GM18861 (cell line): ENCODE results near the gene TADA2A.
"Not testable (repeated sequence)": the region's sequence is repeated elsewhere in the genome, so short reads cannot be mapped to it uniquely, and the experiment has no call there.

ENCODE experiments used
- ATAC-seq: cut with Tn5 transposase; IDR thresholded peaks from one replicate; pipeline ENCODE4 v1.9.1; 2021; ENCODE audit not compliant: unreplicated experiment

The TADA2A gene

DNA sequence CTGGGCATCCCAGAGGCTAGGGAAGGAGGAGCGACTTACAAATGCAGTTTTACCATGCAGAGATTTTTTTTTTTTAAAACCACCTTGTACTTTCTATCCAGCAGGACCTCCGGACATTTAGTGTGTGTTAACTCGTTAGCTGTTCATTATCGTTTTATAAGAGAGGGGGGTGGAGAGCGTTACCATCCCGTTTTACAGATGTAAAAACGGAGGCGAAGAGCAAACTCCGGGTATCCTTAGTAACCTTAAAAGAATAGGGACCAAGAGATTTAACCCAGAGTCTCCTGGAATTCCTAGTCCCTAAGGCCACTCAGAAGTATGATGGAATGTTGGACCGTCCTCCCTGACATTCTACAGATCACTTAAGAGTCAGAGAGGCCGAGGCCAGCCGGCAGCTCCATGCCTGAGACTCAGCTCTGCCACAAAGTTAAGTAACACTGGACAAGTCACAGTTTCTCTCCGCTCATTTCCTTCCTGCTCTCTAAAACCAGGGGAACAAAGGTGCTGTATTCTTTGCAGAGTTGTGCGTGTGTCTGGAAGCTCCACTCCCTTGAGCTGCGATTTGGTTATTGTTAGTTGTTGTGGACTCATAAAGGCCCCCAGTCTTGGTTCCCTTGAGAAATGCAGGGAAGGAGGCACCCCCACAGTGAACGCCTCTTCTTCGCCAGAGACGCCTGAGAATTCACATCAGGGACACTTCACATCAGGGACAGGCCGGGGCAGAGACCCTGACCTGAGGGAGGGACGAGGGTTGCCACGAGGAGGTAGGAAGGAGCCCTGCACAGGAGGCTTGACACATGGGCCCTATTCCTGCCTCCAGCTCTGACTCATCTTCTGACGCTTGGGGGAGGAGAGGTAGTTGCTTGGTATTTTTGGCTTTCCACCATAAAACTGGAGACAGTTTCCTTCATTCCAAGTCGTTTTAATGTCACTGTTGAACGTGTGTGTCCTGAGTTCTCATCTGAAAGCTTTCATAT lies 84.2 kb downstream of the TADA2A start:
- ATAC-seq, result no peak

GRCh38 chr17:37492167-37492566 lies 85.5 kb downstream of the TADA2A start:
- ATAC-seq, result no peak

DNA sequence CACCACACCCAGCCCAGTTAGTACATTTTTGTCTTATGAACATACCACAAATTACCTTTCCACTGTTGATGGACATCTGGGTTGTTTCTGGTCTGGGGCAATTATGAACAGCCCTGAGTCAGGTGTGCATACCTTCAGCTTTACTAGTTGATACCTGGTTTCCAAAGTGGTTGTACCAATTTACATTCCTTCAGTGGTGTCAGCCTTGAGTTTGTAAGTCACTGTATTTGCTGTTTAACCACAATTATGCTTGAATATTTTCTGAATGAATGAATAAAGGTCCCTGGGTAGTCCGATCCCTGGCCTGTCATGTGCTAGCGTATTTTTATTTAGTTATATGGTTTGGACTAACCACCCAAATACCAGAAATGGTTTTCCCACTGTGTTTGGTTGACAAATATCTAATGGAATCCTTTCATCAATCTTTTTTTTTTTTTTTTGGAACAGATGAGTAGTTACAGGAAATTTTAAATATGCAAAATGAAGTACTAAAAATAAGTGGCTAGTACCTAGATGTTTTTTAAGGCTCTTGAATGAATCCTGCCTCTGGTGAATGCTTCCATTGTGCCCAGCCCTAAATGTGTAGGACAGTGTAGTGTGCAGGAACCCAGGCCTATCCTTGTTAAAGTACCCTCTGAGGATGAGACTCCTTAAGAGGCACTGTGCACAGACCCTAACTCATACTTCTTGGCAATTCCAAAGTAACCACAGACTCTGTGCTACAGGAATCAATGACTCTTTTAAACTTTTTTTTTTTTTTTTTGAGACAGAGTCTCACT lies 86.8 kb downstream of the TADA2A start:
- ATAC-seq, result no peak

DNA sequence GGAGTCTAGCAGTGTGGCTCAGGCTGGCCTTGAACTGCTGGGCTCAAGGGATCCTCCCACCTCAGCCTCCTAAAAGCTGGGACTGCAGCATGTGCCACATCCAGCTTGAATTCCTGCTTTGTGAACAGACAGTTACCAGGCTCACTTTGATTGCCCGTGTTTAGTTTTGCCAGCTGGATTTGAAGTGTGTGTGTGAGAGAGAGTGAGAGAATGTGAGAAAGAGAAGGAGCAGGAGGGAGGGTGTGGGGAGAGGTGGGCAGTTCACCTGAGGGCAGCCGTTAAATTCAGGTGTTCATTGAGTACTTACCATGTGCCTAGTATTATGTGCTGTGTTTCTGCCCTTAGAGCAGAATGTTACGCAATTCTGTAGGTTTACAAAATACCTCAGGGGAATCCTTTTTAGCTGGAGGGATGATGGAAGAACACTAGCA lies 87.7 kb downstream of the TADA2A start:
- ATAC-seq, result no peak

DNA sequence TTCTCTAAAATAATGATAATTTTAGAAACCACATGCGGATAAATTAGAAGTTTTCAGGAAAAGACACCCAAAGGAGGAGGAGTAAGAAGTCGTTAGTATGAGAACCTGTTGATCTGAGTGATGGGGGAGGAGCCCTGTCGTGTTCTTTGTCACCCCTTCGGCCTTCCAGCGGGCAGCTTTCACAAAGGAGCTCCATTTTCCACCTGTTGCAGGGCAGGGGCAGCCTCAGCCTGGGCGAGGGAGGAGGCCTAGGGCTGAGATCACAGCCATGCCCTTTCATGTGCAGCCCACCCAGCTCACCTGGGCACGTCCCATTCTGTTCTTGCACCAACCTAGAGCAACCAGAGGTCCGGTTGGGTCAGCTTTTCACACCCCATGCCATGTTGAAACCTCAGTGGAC lies 88.3 kb downstream of the TADA2A start:
- no peak for ATAC-seq

DNA sequence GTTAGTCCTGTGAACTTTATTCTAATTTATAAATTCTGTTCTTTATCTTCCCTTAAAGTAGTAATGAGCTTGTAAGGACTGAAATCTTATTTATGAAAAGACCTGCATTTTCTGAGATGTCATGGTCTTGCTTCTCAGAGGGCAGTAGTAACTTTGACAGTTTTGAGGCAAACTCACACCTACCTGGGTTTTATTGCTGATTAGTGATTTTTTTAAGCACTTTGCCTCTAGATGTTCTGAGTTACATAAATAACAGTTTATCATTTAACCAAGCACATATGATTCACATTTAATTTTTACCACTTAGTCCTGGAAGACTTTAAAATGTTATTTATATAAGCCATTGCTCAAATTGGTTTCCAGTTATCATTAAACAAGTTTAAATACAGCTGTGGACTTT lies 93.7 kb downstream of the TADA2A start:
- no peak for ATAC-seq

DNA sequence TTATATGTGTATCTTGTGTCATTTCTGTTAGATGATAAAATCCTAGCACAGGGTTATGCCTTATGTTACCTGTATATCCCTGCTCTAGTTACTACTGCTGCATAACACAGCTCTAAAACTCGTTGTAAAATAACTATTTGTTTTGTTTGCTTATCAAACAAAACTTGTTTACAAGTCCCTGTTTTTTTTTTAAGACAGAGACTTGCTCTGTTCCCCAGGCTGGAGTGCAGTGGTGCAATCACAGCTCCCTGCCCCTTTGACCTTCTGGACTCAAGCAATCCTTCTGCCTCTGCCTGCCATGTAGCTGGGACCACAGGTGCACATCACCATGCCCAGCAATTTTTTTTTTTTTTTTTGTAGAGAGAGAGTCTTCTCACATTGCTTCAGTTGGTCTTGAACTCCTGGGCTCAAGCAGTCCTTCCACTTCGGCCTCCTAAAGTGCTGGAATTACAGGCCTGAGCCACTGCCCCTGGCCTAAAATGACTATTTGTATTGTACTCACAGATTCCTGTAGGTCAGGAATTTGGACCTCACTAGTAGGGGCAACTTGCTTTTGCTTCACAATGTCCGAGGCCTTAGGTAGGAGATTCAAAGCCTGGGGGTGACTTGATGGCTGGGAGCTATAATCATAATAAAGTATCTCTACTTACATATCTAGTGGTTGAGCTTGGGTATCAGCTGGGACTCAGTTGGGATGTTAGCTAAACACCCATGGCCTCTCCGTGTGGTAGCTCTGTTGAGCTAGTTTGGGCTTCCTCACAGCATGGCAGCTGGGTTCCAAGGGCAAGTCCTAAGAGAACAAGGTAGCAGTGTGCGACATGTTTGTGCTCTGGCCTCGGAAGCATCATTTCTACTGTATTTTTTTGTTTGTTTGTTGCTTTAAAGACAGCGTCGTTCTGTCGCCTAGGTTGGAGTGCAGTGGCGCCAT lies 95.6 kb downstream of the TADA2A start:
- no peak for ATAC-seq

- ATAC-seq, result no peak
These were observed 96.5 kb downstream of the TADA2A start for GRCh38 chr17:37503148-37503547.

GRCh38 chr17:37505333-37505732 lies 98.6 kb downstream of the TADA2A start:
- no peak for ATAC-seq

GRCh38 chr17:37506678-37507077 lies 100.0 kb downstream of the TADA2A start:
- no peak for ATAC-seq

GRCh38 chr17:37507111-37507510 lies 100.4 kb downstream of the TADA2A start:
- no peak for ATAC-seq

DNA sequence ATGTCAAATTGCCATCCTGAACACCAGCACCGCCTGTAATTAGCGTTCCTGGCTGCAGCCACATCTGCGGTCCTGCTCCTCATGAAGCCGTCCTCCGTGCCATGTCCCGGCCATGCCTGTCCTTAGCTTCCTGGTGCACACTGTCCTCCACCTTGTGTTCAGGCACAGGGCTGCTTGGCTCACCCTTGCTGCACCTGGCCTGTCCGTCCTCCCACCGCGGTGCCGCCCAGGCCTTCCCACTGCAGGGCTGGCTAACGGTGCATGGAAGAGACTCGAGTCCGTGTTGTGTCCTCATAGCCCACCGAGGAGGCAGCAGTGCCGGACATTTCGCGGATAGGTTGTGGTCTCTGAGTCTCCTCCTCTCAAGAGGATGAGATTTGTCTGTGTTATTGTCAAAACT lies 103.4 kb downstream of the TADA2A start:
- no peak for ATAC-seq

DNA sequence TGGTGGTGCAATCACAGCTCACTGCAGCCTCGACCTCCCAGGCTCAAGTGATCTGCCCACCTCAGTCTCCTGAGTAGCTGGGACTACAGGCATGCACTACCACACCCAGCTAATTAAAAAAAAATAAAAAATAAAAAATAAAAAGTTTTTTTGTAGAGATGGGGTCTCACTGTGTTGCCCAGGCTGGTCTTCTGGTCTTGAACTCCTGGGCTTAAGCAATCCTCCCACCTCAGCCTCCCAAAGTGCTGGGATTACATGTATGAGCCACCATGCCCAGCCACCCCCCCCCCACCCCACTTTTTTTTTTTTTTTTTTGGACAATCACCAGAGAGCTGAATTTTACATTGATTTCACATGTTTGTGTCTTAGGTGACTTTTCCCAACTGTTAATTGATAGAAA lies 105.0 kb downstream of the TADA2A start:
- ATAC-seq, result not testable (repeated sequence)

DNA sequence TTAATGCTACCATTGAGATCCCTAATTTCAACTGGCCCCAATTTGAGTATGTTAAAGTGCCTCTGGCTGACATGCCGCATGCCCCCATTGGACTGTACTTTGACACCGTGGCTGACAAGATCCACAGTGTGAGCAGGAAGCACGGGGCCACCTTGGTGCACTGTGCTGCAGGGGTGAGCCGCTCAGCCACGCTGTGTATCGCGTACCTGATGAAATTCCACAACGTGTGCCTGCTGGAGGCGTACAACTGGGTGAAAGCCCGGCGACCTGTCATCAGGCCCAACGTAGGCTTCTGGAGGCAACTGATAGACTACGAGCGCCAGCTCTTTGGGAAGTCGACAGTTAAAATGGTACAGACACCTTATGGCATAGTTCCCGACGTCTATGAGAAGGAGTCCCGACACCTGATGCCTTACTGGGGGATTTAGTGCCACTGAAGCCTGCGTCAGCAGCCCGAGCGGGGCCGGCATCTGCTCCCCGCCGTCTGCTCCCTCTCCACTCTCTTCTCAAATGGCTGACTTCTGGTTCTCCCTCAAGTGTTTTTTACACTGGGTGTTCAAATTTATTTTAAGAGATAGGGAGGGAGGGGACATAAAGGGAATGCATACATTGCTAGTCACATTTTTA lies 105.9 kb downstream of the TADA2A start:
- ATAC-seq, result no peak

DNA sequence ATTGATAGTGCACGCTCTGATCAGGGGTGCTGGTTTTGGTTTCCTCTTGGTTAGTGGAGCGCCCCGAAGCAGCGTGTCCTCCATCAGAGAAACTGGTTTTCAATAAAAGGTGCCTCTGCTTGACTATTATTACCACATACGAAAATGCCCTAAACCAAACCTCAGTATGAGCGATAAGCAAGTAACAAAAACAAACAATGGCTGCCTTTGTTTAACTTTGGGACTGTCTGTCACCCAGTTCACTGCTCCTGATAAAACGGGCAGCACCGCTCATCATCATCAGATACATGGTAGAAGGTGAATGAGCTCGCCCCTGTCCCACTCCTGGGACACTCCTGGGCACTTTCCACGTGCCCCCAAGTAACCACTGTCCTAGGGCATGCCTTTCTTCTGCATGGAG lies 107.0 kb downstream of the TADA2A start:
- ATAC-seq, result no peak

- ATAC-seq, result no peak
These were observed 109.5 kb downstream of the TADA2A start for GRCh38 chr17:37516127-37516571.

- ATAC-seq, result no peak
These were observed 111.2 kb downstream of the TADA2A start for GRCh38 chr17:37517881-37518280.

DNA sequence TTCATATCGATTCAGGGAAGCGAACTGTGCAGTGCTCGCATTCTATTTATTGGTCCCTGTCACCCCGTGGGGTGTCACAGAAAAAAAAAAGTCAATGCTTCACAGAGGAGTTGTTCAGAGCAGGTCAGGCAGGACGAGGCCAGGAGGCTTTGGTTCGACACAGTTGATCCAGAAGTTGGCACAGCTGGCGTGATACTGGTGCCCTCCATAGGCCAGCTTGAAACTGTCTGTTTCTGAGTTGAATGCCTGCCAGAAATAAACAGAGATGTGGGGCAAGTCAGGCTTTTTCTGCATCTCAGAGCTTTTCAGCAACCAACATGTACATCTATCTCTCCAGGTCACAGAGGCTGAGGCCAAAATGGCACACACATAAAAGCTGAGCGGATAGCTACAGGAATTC lies 112.1 kb downstream of the TADA2A start:
- ATAC-seq, result no peak

DNA sequence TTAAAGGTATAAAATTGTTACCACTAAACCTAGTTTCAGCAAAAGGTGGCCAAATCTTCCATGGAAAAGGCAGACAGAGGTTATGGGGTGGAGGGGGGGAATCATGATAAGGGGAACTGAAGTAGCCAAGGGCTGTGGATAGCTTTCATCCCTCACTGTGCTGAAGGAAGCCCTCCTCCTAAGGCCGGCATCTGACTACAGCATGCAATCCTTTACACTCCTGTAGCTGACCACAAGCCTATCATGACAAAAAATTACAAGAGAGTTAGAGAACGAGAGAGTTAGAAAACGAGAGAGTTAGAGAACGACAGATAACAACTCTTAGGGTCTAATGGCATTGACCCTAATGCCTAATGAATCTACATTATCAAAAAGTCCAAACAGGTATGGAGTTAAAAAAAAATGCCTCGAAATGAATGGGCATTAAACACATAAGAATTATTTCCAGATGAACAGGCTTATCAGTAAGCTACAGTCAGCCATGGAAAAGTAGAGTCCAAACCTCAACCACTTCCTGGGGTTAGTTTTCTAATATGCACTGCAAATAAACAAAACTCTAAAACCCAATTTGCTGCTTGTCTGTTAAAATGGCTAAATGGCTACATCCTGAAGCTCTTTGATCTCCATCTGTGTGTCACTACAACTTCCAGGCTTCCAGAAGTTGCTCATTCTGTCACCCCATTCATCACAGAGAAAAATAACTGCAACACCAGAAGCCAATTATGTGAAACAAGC lies 112.7 kb downstream of the TADA2A start:
- ATAC-seq, result no peak

GRCh38 chr17:37520174-37520573 lies 113.5 kb downstream of the TADA2A start:
- ATAC-seq, result no peak
